ENCODE results near the gene TMA7. TPM values are rescaled to one million over a fixed set of nuclear protein-coding genes. Genes with fewer than 3 reads are reported as not detected.

TMA7 gene
- total and polyA plus RNA-seq, 9 of the 15 experiments (the other 6 are each of a cell fraction or from before 2014, with no cell fraction given), result 209 to 1,003 (median 486) TPM

- ATAC-seq (no peak), DNase-seq (ENCODE audit: extremely low read depth in 1 of 4, low spot score in 3 of 4) (no peak), FAIRE-seq (no peak)
- Histone ChIP-seq H2AFZ (ENCODE audit: low read depth, low read length) (no peak overlapping the region), H3K9me3 (replicated peaks; ENCODE audit: control insufficient read depth, insufficient read depth, low read depth, low read length) (no peaks in the 10 kb centered on the region), H3K36me3 (ENCODE audit: control insufficient read depth, insufficient read depth, low read length) (peaks cover 32% of the 10 kb centered on the region; the same call in 2 of the 3 replicates), H3K4me3 (no peak overlapping the region), H3K9me1 (ENCODE audit: control insufficient read depth, insufficient read depth, low read length) (no peaks in the 10 kb centered on the region), H3K27me3 (ENCODE audit: control insufficient read depth in 2 of 2, insufficient read depth in 2 of 2, low read length in 2 of 2) (no peaks in the 10 kb centered on the region), H4K20me1 (replicated peaks; ENCODE audit: control insufficient read depth, insufficient read depth, low read length) (no peaks in the 10 kb centered on the region), H3K9ac (ENCODE audit: insufficient read depth in 1 of 2, low read depth in 2 of 2, low read length in 2 of 2) (no peak overlapping the region), H3K4me1 (replicated peaks in 1 of 2; ENCODE audit: control insufficient read depth in 2 of 2, insufficient read depth in 2 of 2, low read length in 2 of 2) (peaks cover 14 to 34% of the 10 kb centered on the region in 2 experiments; a peak in 4 of 5 replicates), H3K4me2 (ENCODE audit: insufficient read depth, low read length) (no peak overlapping the region), H3K79me2 (ENCODE audit: control insufficient read depth, insufficient read depth, low read length) (peaks cover 2% of the 10 kb centered on the region; the same call in 2 of the 3 replicates), H3K27ac (ENCODE audit: extremely low read depth, low read depth, low read length) (no peak overlapping the region)
- ChIA-PET CTCF (ENCODE audit: low intra/inter-chr PET ratio) (no interaction called here), POLR2A (no interaction called here)
- WGBS (ENCODE audit: insufficient coverage, low coverage, missing lambda C conversion rate), result 75% methylated on average over 8 of the region's 8 CpGs
- no peak for TF ChIP-seq ETV1 (tag; conservative IDR thresholded peaks at IDR 0.05; ENCODE audit: low read depth)
- no peak for TF ChIP-seq SRF (CRISPR knock-in tag; IDR thresholded peaks at IDR 0.05)
- no peak for TF ChIP-seq ATF4 (CRISPR knock-in tag; IDR thresholded peaks at IDR 0.05)
- no peak for TF ChIP-seq ZNF431 (CRISPR knock-in tag; IDR thresholded peaks at IDR 0.05)
- no peak for TF ChIP-seq GABPB1 (CRISPR knock-in tag; IDR thresholded peaks at IDR 0.05)
- no peak for TF ChIP-seq KAT2B (IDR thresholded peaks at IDR 0.05; ENCODE audit: low read depth, low read length)
- TF ChIP-seq ZNF644 (tag; IDR thresholded peaks at IDR 0.05; ENCODE audit: low read depth), result no peak
- TF ChIP-seq PYGO2 (tag; IDR thresholded peaks at IDR 0.05), result no peak
- no peak for TF ChIP-seq HBP1 (CRISPR knock-in tag; IDR thresholded peaks at IDR 0.05)
- TF ChIP-seq RNF2 (IDR thresholded peaks at IDR 0.05), result no peak
- no peak for TF ChIP-seq HCFC1 (IDR thresholded peaks at IDR 0.05; ENCODE audit: low read depth, low read length)
- TF ChIP-seq GATA2 (CRISPR knock-in tag; IDR thresholded peaks at IDR 0.05), result no peak
- TF ChIP-seq RBBP5 (IDR thresholded peaks at IDR 0.05; ENCODE audit: borderline replicate concordance, insufficient read depth, low read length, poor library complexity, severe bottlenecking), result no peak
- intact Hi-C loops (cut with micrococcal nuclease) (no loop called here), in situ Hi-C loops (cut with MboI) (loop anchor here (10.0 kb wide), 2 partner anchors 197 to 237 kb away; no protein-coding TSS in a partner anchor)
- BruUV-seq (replicated peaks), result no TSS peak
Observed at GRCh38 chr3:48431224-48432029, 8.6 kb upstream of the TMA7 start.

All from K562 (cell line).